Measurements from ENCODE around the gene NOC3L. TPM values are rescaled to one million over a fixed set of nuclear protein-coding genes. Genes with fewer than 3 reads are reported as not detected.
A peak's percentile ranks its signal among the peaks of the same experiment; 100 is the strongest.

The NOC3L gene
- 10 to 100 TPM; 10.3 to 14.5 (median 12.5) TPM for total RNA-seq

- in situ Hi-C loops (cut with MboI; ENCODE audit: low sequenced_read_pairs in 4 of 4), result loop anchor here in 1 of 4 donors (10.0 kb wide), 1 partner anchor 82 kb away; no protein-coding TSS in a partner anchor
- Histone ChIP-seq H3K36me3 (peaks cover 0 to 13% of the 10 kb centered on the region in 2 donors), H3K27ac (peak within 1 kb of the TSS; percentile 72 to 85 (median 78))
Measured at GRCh38 chr10:94362360-94363250, at the start of gene NOC3L. Gene NOC3L, minus strand, starts transcription at chr10:94362939. Its CDS starts 101 bp downstream, at chr10:94362838.

GRCh38 chr10:94412449-94412848, 49.7 kb upstream of the NOC3L start:
- no peak for TF ChIP-seq POLR2A (IDR thresholded peaks at IDR 0.05)
- no peak for TF ChIP-seq CTCF (IDR thresholded peaks at IDR 0.05 in 4 of 5, conservative IDR thresholded peaks at IDR 0.05 in 1 of 5)
- intact Hi-C loops (cut with DNase I; ENCODE audit: low total_unique reads), result no loop called here
- ATAC-seq, result no peak
- H3K27ac ChIP-seq, result no peak overlapping the region
- no peaks in the 10 kb centered on the region for H3K36me3 ChIP-seq
- H3K9me3 ChIP-seq, result no peaks in the 10 kb centered on the region
- H3K4me3 ChIP-seq, result no peak overlapping the region
- no peak for DNase-seq
- peaks cover 19% of the 10 kb centered on the region in 2 donors for H3K4me1 ChIP-seq
- in situ Hi-C loops (cut with MboI; ENCODE audit: low sequenced_read_pairs in 4 of 4), result no loop called here
- no peaks in the 10 kb centered on the region for H3K27me3 ChIP-seq

More at GRCh38 chr10:94362360-94363250, at the start of gene NOC3L:
- H3K9me3 ChIP-seq, result no peaks in the 10 kb centered on the region
- H3K4me1 ChIP-seq, result peaks cover 16 to 17% of the 10 kb centered on the region in 2 donors
- H3K27me3 ChIP-seq, result no peaks in the 10 kb centered on the region
- peak; percentile 86 to 92 for DNase-seq
- peak; percentile 98 to 99 for ATAC-seq
- TF ChIP-seq CTCF (IDR thresholded peaks at IDR 0.05 in 4 of 5, conservative IDR thresholded peaks at IDR 0.05 in 1 of 5) (peak; percentile 60 to 87 (median 82)), POLR2A (IDR thresholded peaks at IDR 0.05) (no peak)
- intact Hi-C loops (cut with DNase I; ENCODE audit: low total_unique reads), result loop anchor here (1.0 to 5.0 kb wide), 3 partner anchors 40 to 660 kb away; partner anchors contain the start of genes FRA10AC1 and TBC1D12
- H3K4me3 ChIP-seq, result peak within 1 kb of the TSS; percentile 60 to 88 (median 78)

GRCh38 chr10:94411304-94411703, 48.6 kb upstream of the NOC3L start:
- no peak for ATAC-seq
- Histone ChIP-seq H3K27ac (no peak overlapping the region), H3K4me3 (no peak overlapping the region), H3K36me3 (no peaks in the 10 kb centered on the region), H3K9me3 (no peaks in the 10 kb centered on the region), H3K27me3 (no peaks in the 10 kb centered on the region), H3K4me1 (peaks cover 10 to 19% of the 10 kb centered on the region in 2 donors)
- DNase-seq, result no peak
- intact Hi-C loops (cut with DNase I; ENCODE audit: low total_unique reads) (no loop called here), in situ Hi-C loops (cut with MboI; ENCODE audit: low sequenced_read_pairs in 4 of 4) (no loop called here)
- TF ChIP-seq POLR2A (IDR thresholded peaks at IDR 0.05) (no peak), CTCF (IDR thresholded peaks at IDR 0.05 in 4 of 5, conservative IDR thresholded peaks at IDR 0.05 in 1 of 5) (no peak)

- no peak overlapping the region for H3K4me3 ChIP-seq
- no peaks in the 10 kb centered on the region for H3K27me3 ChIP-seq
- DNase-seq (no peak), ATAC-seq (no peak)
- intact Hi-C loops (cut with DNase I; ENCODE audit: low total_unique reads), result no loop called here
- no peaks in the 10 kb centered on the region for H3K36me3 ChIP-seq
- peaks cover 28 to 37% of the 10 kb centered on the region in 2 donors for H3K4me1 ChIP-seq
- in situ Hi-C loops (cut with MboI; ENCODE audit: low sequenced_read_pairs in 4 of 4), result no loop called here
- H3K9me3 ChIP-seq, result no peaks in the 10 kb centered on the region
- no peak overlapping the region for H3K27ac ChIP-seq
- TF ChIP-seq CTCF (IDR thresholded peaks at IDR 0.05 in 4 of 5, conservative IDR thresholded peaks at IDR 0.05 in 1 of 5) (no peak), POLR2A (IDR thresholded peaks at IDR 0.05) (no peak)
Measured at GRCh38 chr10:94409021-94409657, 46.4 kb upstream of the NOC3L start.
